Chondrocyte (in vitro differentiated cells): ENCODE data around the gene DYTN. TPM values are rescaled to one million over a fixed set of nuclear protein-coding genes. Genes with fewer than 3 reads are reported as not detected.

Source experiments
- DNase-seq: peaks from one replicate; pipeline ENCODE4 v3.0.0; 2021; ENCODE audit warnings: mixed read lengths, low spot score
- H3K27ac Mint-ChIP-seq: one replicate; pipeline ENCODE4 v1.8.0; 2021; ENCODE audit warnings: mild to moderate bottlenecking, moderate library complexity, mixed read lengths; ENCODE audit not compliant: unreplicated experiment
- H3K27me3 Mint-ChIP-seq: 2 replicates; pipeline ENCODE4 v1.8.0; 2021; ENCODE audit warnings: low read depth, mixed read lengths
- H3K36me3 Mint-ChIP-seq: 2 replicates; pipeline ENCODE4 v1.8.0; 2021; ENCODE audit warnings: low read depth, mixed read lengths
- H3K4me1 Mint-ChIP-seq: 2 replicates; pipeline ENCODE4 v1.8.0; 2021; ENCODE audit warnings: low read depth, mild to moderate bottlenecking, mixed read lengths
- H3K4me3 Mint-ChIP-seq: one replicate; pipeline ENCODE4 v1.8.0; 2021; ENCODE audit warnings: mild to moderate bottlenecking, moderate library complexity, mixed read lengths; ENCODE audit not compliant: unreplicated experiment
- H3K9me3 Mint-ChIP-seq: 2 replicates; pipeline ENCODE4 v1.8.0; 2021; ENCODE audit warnings: low read depth, mixed read lengths
- long read RNA-seq: library from polyadenylated mRNA; stranded (forward); transcript quantifications from one replicate; pipeline ENCODE4 v2.0.0, GENCODE V29; 2021
- total RNA-seq: library from RNA; stranded (reverse); gene quantifications from 3 replicates; pipeline ENCODE4 v1.2.1, GENCODE V29; 2021
- TF ChIP-seq, protein P1 (sequence below): fragments of 200-600 bp; sonication (generic); IDR thresholded peaks from 2 replicates; pipeline ENCODE4 v1.5.0; 2021; ENCODE audit warnings: antibody characterized with exemption, mild to moderate bottlenecking, moderate library complexity

Gene DYTN, protein sequence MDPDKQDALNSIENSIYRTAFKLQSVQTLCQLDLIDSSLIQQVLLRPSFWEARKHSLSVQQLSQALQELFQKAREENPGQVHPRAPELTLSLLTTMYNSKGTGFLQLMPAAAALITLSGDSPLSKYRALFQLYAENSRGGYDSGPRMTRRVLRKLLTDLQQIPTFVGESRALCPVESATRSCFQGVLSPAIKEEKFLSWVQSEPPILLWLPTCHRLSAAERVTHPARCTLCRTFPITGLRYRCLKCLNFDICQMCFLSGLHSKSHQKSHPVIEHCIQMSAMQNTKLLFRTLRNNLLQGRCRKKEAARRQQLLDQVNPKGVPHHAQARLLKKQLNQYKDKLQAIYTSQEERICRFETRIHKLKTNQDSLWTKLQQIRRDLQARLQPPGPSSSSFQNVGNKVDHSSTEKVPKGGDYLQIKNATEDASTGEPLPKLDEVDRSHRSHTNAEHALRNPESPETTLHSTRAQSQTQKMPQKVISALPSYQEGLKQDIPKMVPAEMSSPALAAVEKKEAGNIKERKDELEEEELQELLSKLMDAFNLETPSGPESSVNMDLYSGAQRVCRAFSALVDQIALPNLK
- not detected in 3 replicates for total RNA-seq
- long read RNA-seq = 0 reads

DNA sequence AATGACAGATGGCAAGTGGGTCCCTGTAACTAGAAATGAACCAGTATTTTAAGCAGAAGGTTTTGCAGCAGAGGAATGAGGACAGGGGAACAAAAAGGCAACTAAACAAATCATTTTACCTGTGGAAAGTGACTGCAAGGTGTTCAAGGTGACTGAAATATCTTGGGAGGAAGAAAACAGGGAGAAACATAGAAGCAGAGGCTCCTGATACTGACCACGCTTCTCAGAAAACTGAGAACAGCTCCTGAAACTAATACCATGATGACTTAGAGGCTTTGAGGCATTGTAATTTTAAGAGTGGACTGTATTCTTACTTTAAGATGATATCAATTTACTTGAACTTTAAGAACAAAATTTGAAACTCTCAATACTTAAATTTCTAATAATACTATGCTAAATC is at the start of gene DYTN:
Gene DYTN, minus strand, starts transcription at position 101 of the 400 bp plus-strand sequence. CDS start 117 bp downstream, outside the sequence.
- H3K36me3 Mint-ChIP-seq = no peaks in the 10 kb centered on the region
- H3K27ac Mint-ChIP-seq = no peak within 1 kb of the TSS
- H3K4me3 Mint-ChIP-seq = no peak within 1 kb of the TSS
- TF ChIP-seq, protein P1, sequence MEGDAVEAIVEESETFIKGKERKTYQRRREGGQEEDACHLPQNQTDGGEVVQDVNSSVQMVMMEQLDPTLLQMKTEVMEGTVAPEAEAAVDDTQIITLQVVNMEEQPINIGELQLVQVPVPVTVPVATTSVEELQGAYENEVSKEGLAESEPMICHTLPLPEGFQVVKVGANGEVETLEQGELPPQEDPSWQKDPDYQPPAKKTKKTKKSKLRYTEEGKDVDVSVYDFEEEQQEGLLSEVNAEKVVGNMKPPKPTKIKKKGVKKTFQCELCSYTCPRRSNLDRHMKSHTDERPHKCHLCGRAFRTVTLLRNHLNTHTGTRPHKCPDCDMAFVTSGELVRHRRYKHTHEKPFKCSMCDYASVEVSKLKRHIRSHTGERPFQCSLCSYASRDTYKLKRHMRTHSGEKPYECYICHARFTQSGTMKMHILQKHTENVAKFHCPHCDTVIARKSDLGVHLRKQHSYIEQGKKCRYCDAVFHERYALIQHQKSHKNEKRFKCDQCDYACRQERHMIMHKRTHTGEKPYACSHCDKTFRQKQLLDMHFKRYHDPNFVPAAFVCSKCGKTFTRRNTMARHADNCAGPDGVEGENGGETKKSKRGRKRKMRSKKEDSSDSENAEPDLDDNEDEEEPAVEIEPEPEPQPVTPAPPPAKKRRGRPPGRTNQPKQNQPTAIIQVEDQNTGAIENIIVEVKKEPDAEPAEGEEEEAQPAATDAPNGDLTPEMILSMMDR = no peak
- H3K27me3 Mint-ChIP-seq = peaks cover 27% of the 10 kb centered on the region
- no peaks in the 10 kb centered on the region for H3K9me3 Mint-ChIP-seq
- no peaks in the 10 kb centered on the region for H3K4me1 Mint-ChIP-seq
- DNase-seq = no peak

DNA sequence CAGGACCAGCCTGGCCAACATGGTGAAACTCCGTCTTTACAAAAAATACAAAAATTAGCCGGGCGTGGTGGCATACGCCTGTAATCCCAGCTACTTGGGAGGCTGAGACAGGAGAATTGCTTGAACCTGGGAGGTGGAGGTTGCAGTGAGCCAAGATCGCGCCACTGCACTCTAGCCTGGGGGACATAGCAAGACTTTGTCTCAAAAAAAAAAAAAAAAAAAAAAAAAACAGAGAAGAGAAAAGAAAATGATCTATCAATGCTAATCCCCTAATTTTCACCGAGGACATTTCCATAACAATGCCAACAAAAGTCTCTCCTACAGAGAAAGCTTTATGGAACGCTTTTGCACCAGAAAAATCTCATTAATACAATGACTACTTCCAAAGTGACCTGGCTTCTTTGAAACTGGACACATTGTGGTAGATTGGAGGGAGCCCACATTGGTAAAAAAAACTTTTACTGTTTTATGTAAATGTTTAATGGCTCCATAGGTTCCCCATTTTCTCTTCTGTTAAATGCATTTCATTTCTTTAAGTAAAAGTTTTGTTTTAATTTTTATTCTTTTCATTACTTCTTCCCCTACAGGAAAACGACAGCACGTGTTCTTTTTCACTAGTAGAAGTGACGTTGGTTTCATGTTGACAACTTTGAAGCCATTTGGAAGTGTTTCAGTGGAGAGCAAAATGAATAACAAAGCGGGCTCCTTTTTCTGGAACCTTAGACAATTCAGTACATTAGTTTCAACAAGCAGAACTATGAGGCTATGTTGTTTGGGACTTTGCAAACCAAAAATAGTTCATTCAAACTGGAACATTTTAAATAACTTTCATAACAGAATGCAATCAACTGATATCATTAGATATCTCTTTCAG is 48.1 kb upstream of the DYTN start:
- H3K27ac Mint-ChIP-seq = peak overlapping the region; percentile 99
- TF ChIP-seq, protein P1 = no peak

GRCh38 chr2:206765242-206766056 is 47.3 kb upstream of the DYTN start, which contains the start of the genes FASTKD2 and MDH1B:
Gene FASTKD2 (plus strand): TSS chr2:206765606. CDS start chr2:206766694, 1,088 bp downstream.
Gene MDH1B (minus strand): TSS chr2:206765328. CDS start chr2:206765271, 57 bp downstream.
- Mint-ChIP-seq H3K27me3 (no peaks in the 10 kb centered on the region), H3K27ac (peak within 1 kb of the TSS; percentile 99), H3K9me3 (no peaks in the 10 kb centered on the region), H3K36me3 (peaks cover 4% of the 10 kb centered on the region), H3K4me1 (peaks cover 24% of the 10 kb centered on the region), H3K4me3 (peak within 1 kb of the TSS; percentile 94)
- peak; percentile 92 for DNase-seq
- TF ChIP-seq, protein P1 = no peak

More for the DNA sequence above, 48.1 kb upstream of the DYTN start:
- H3K36me3 Mint-ChIP-seq = peaks cover 4% of the 10 kb centered on the region
- DNase-seq = no peak
- peak overlapping the region; percentile 94 for H3K4me3 Mint-ChIP-seq
- H3K9me3 Mint-ChIP-seq = no peaks in the 10 kb centered on the region
- peaks cover 24% of the 10 kb centered on the region for H3K4me1 Mint-ChIP-seq
- H3K27me3 Mint-ChIP-seq = no peaks in the 10 kb centered on the region

GRCh38 chr2:206764673-206765241 is 46.6 kb upstream of the DYTN start:
- Mint-ChIP-seq H3K27me3 (peaks cover 5% of the 10 kb centered on the region), H3K4me3 (peak overlapping the region; percentile 94), H3K36me3 (peaks cover 4% of the 10 kb centered on the region), H3K27ac (peak overlapping the region; percentile 99), H3K9me3 (no peaks in the 10 kb centered on the region), H3K4me1 (peaks cover 24% of the 10 kb centered on the region)
- TF ChIP-seq, protein P1 = no peak
- DNase-seq = no peak
